HepG2 (cell line): Measurements from ENCODE around the gene TUBB4B. TPM values are rescaled to one million over a fixed set of nuclear protein-coding genes. Genes with fewer than 3 reads are reported as not detected.
A peak's percentile ranks its signal among the peaks of the same experiment; 100 is the strongest.

Experiments used
- AGO1 ChIP-seq: fragments of 200-400 bp; formaldehyde crosslinking; IDR thresholded peaks from 2 replicates; pipeline ENCODE4 v1.6.1; 2017; ENCODE audit warnings: mild to moderate bottlenecking, low read depth, low read length, moderate library complexity; ENCODE audit not compliant: poor library complexity, severe bottlenecking
- FOXA3 ChIP-seq: IDR thresholded peaks from 2 replicates; pipeline ENCODE4 v1.6.1; 2016; ENCODE audit warnings: missing genetic modification reagents, missing compliant biosample characterization
- FOXJ3 ChIP-seq: sonication (generic); formaldehyde crosslinking; IDR thresholded peaks from 2 replicates; pipeline ENCODE4 v1.4.0; 2020; ENCODE audit warnings: missing genetic modification reagents, mild to moderate bottlenecking, borderline replicate concordance
- HNRNPUL1 ChIP-seq: fragments of 200-400 bp; formaldehyde crosslinking; IDR thresholded peaks from 2 replicates; pipeline ENCODE4 v1.6.1; 2017; ENCODE audit warnings: low read depth, mild to moderate bottlenecking, low read length, moderate library complexity
- KDM4B ChIP-seq: sonication (generic); formaldehyde crosslinking; IDR thresholded peaks from 2 replicates; pipeline ENCODE4 v1.4.0; 2020; ENCODE audit warnings: missing genetic modification reagents
- MIER3 ChIP-seq: IDR thresholded peaks from 2 replicates; pipeline ENCODE4 v1.6.1; 2016; ENCODE audit warnings: missing compliant biosample characterization, borderline replicate concordance
- NFE2L1 ChIP-seq: sonication (generic); formaldehyde crosslinking; IDR thresholded peaks from 2 replicates; pipeline ENCODE4 v1.4.0; 2020; ENCODE audit warnings: missing genetic modification reagents, mild to moderate bottlenecking, borderline replicate concordance
- NFYC ChIP-seq: IDR thresholded peaks from 2 replicates; pipeline ENCODE4 v1.6.1; 2016; ENCODE audit warnings: missing genetic modification reagents, missing compliant biosample characterization
- NPAS2 ChIP-seq: sonication (generic); formaldehyde crosslinking; IDR thresholded peaks from 2 replicates; pipeline ENCODE4 v1.8.0; 2022; ENCODE audit warnings: mild to moderate bottlenecking, missing genetic modification reagents, borderline replicate concordance
- PCBP2 ChIP-seq: fragments of 200-400 bp; formaldehyde crosslinking; optimal IDR thresholded peaks from 2 replicates; pipeline ENCODE3; 2018; ENCODE audit warnings: low read length, low read depth; ENCODE audit not compliant: poor library complexity, severe bottlenecking
- PRPF4 ChIP-seq: fragments of 200-400 bp; formaldehyde crosslinking; IDR thresholded peaks from 2 replicates; pipeline ENCODE4 v1.6.1; 2016; ENCODE audit warnings: low read length, low read depth; ENCODE audit not compliant: poor library complexity, severe bottlenecking
- RAD21 ChIP-seq: fragments of 450-650 bp; formaldehyde crosslinking; IDR thresholded peaks from 2 replicates; pipeline ENCODE4 v1.5.0; 2020; ENCODE audit warnings: mild to moderate bottlenecking
- REPIN1 ChIP-seq: sonication (generic); formaldehyde crosslinking; IDR thresholded peaks from 2 replicates; pipeline ENCODE4 v1.8.0; 2022; ENCODE audit warnings: missing genetic modification reagents, low read depth, mild to moderate bottlenecking, borderline replicate concordance
- RFXANK ChIP-seq: IDR thresholded peaks from 2 replicates; pipeline ENCODE4 v1.6.1; 2016
- SAP130 ChIP-seq: IDR thresholded peaks from 2 replicates; pipeline ENCODE4 v1.6.1; 2016; ENCODE audit warnings: low read depth
- SKI ChIP-seq: fragments of 450-650 bp; IDR thresholded peaks from one replicate; pipeline ENCODE4 v1.6.1; 2018; ENCODE audit warnings: mild to moderate bottlenecking; ENCODE audit not compliant: partially characterized antibody
- SMAD9 ChIP-seq: sonication (generic); formaldehyde crosslinking; IDR thresholded peaks from 2 replicates; pipeline ENCODE4 v1.5.1; 2020; ENCODE audit warnings: mild to moderate bottlenecking, missing genetic modification reagents
- SOX13 ChIP-seq, 3 experiments: fragments of 450-650 bp in 1 of 3; sonication (generic) in 1 of 3; formaldehyde crosslinking in 1 of 3; IDR thresholded peaks in 2 of 3; conservative IDR thresholded peaks in 1 of 3; 2 replicates each; pipeline versions ENCODE4 v1.5.0 to v1.6.1; 2016 to 2020; ENCODE audit warnings: antibody characterized with exemption in 1 of 3, mild to moderate bottlenecking in 1 of 3, missing compliant biosample characterization in 1 of 3, missing genetic modification reagents in 1 of 3, moderate library complexity in 1 of 3
- SOX5 ChIP-seq: IDR thresholded peaks from 2 replicates; pipeline ENCODE4 v1.6.1; 2016; ENCODE audit warnings: borderline replicate concordance
- SYNCRIP ChIP-seq: fragments of 200-400 bp; formaldehyde crosslinking; IDR thresholded peaks from 2 replicates; pipeline ENCODE4 v1.6.1; 2018; ENCODE audit warnings: mild to moderate bottlenecking, low read depth, low read length; ENCODE audit not compliant: insufficient read depth
- WIZ ChIP-seq: sonication (generic); formaldehyde crosslinking; IDR thresholded peaks from 2 replicates; pipeline ENCODE4 v1.5.1; 2020; ENCODE audit warnings: mild to moderate bottlenecking, missing genetic modification reagents
- YEATS2 ChIP-seq: sonication (generic); formaldehyde crosslinking; IDR thresholded peaks from 2 replicates; pipeline ENCODE4 v1.4.0; 2020; ENCODE audit warnings: missing genetic modification reagents, borderline replicate concordance
- ZFP36 ChIP-seq: fragments of 150-350 bp; IDR thresholded peaks from 2 replicates; pipeline ENCODE4 v1.6.1; 2018; ENCODE audit warnings: borderline replicate concordance, low read length, low read depth; ENCODE audit not compliant: partially characterized antibody
- ZNF776 ChIP-seq: sonication (generic); formaldehyde crosslinking; IDR thresholded peaks from 2 replicates; pipeline ENCODE4 v1.4.0; 2020; ENCODE audit warnings: mild to moderate bottlenecking, missing genetic modification reagents
- polyA plus RNA-seq, 8 experiments: library from polyadenylated mRNA; depleted of rRNA in 3 of 8; stranded (reverse) in 7 of 8; unstranded in 1 of 8; fragments of >200 nt; fragmentation: Illumina TruSeq in 4 of 8; extraction: Trizol in 4 of 8; gene quantifications; 2 replicates each; pipeline versions ENCODE4 v1.2.1 to v1.2.3, GENCODE V29; 2011 to 2016; ENCODE audit warnings: low read depth in 4 of 8, missing spikeins in 1 of 8, mixed read lengths in 1 of 8; ENCODE audit not compliant: insufficient read depth in 1 of 8
- total RNA-seq, 5 experiments: library from RNA; depleted of rRNA; stranded (reverse); fragments of >200 nt; fragmentation: Illumina TruSeq; extraction: Trizol; gene quantifications; 2 replicates each; pipeline ENCODE4 v1.2.3, GENCODE V29; 2016; ENCODE audit warnings: low read depth in 1 of 5
- TF ChIP-seq, protein P1 (sequence below): sonication (generic); formaldehyde crosslinking; IDR thresholded peaks from 2 replicates; pipeline ENCODE4 v1.5.1; 2020; ENCODE audit warnings: missing genetic modification reagents, mild to moderate bottlenecking, borderline replicate concordance
- TF ChIP-seq, protein P2 (sequence below): sonication (generic); formaldehyde crosslinking; IDR thresholded peaks from 2 replicates; pipeline ENCODE4 v1.4.0; 2020; ENCODE audit warnings: missing genetic modification reagents

Gene TUBB4B
- total and polyA plus RNA-seq, 2 of the 13 experiments (the other 11 are each of a cell fraction or from before 2014, with no cell fraction given) = 182 to 412 TPM

DNA sequence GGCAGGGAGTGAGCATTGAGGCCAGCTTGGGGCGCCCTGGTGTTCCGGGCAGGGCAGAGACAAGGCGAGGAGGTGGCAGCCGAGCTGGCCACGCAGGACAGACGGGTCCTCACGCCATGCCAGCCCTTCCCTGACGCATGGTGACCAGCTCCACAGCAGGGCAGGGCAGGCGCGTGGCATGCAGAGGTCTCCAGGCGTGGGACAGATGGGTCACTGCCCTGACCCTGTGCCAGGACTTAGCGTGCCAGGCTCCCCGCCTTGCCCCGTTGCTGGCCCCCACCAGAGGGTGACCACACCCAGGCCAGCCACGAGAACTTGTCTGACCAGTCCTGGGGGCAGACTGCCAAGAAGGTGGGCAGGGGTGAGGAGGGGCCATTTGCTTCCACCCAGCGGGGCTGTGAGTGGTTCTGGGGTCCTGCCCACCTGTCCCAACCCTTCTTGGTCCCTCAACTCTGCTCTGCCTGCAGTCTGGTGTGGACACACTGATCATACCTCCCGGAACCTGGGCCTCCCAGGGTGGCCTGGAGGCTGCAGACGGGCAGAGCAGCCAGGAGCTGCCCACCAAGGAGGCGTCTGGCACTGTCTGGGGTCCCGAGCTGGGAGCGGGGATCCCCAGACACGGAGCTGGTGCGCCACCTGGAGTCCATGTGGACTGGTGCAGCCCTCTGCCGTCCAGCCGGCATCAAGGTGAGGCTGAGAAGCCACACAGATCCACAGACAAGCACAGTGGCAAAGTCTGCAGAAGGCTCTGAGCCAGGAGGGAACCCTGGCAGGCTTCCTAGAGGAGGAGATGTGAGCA is 13.8 kb upstream of the TUBB4B start, which contains the start of gene RNF224 (continued):
- no peak for TF ChIP-seq RFXANK (CRISPR knock-in tag)
- no peak for TF ChIP-seq NPAS2 (CRISPR knock-in tag)
- TF ChIP-seq NFE2L1 = 0 out of 2 replicates have a peak, but pooled peaks have one; percentile 22
- no peak for TF ChIP-seq SYNCRIP
- TF ChIP-seq RAD21 (CRISPR knock-in tag) = peak; percentile 95
- TF ChIP-seq AGO1 = peak; percentile 93
- 0 out of 2 replicates have a peak, but pooled peaks have one; percentile 27 for TF ChIP-seq REPIN1
- peak; percentile 31; the same call in 1 of the 2 replicates for TF ChIP-seq FOXA3 (CRISPR knock-in tag)
- TF ChIP-seq FOXJ3 (CRISPR knock-in tag) = no peak
- peak; percentile 86 for TF ChIP-seq ZFP36
- TF ChIP-seq SAP130 = peak; percentile 50; the same call in 1 of the 2 replicates
- TF ChIP-seq SOX5 (CRISPR knock-in tag) = 0 out of 2 replicates have a peak, but pooled peaks have one; percentile 12
- TF ChIP-seq MIER3 (CRISPR knock-in tag) = 0 out of 2 replicates have a peak, but pooled peaks have one; percentile 59
- TF ChIP-seq, protein P1, sequence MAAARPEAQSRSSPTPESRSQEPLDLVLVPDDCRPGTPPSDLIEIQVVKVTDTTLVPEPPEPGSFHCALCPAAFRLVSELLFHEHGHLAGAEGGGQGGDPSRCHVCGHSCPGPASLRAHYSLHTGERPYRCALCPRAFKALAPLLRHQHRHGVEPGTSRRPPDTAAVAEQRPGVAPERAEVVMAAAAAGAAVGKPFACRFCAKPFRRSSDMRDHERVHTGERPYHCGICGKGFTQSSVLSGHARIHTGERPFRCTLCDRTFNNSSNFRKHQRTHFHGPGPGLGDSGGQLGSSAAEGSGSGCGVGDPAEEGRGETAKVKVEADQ (CRISPR knock-in tag) = 0 out of 2 replicates have a peak, but pooled peaks have one; percentile 22
- TF ChIP-seq YEATS2 (CRISPR knock-in tag) = no peak
- TF ChIP-seq SOX13 (IDR thresholded peaks at IDR 0.05) = no peak
- TF ChIP-seq SOX13 (CRISPR knock-in tag; conservative IDR thresholded peaks at IDR 0.05 in 1 of 2, IDR thresholded peaks at IDR 0.05 in 1 of 2) = no peak; a peak in 1 of 4 replicates
- TF ChIP-seq ZNF776 (CRISPR knock-in tag) = no peak
- no peak for TF ChIP-seq SMAD9 (CRISPR knock-in tag)
- TF ChIP-seq PCBP2 = peak; percentile 89
- no peak for TF ChIP-seq WIZ (CRISPR knock-in tag)
- TF ChIP-seq PRPF4 = no peak
- TF ChIP-seq HNRNPUL1 = no peak
- TF ChIP-seq KDM4B (CRISPR knock-in tag) = 0 out of 2 replicates have a peak, but pooled peaks have one; percentile 49
- no peak for TF ChIP-seq NFYC (CRISPR knock-in tag)
- TF ChIP-seq SKI = peak; percentile 80
- TF ChIP-seq, protein P2, sequence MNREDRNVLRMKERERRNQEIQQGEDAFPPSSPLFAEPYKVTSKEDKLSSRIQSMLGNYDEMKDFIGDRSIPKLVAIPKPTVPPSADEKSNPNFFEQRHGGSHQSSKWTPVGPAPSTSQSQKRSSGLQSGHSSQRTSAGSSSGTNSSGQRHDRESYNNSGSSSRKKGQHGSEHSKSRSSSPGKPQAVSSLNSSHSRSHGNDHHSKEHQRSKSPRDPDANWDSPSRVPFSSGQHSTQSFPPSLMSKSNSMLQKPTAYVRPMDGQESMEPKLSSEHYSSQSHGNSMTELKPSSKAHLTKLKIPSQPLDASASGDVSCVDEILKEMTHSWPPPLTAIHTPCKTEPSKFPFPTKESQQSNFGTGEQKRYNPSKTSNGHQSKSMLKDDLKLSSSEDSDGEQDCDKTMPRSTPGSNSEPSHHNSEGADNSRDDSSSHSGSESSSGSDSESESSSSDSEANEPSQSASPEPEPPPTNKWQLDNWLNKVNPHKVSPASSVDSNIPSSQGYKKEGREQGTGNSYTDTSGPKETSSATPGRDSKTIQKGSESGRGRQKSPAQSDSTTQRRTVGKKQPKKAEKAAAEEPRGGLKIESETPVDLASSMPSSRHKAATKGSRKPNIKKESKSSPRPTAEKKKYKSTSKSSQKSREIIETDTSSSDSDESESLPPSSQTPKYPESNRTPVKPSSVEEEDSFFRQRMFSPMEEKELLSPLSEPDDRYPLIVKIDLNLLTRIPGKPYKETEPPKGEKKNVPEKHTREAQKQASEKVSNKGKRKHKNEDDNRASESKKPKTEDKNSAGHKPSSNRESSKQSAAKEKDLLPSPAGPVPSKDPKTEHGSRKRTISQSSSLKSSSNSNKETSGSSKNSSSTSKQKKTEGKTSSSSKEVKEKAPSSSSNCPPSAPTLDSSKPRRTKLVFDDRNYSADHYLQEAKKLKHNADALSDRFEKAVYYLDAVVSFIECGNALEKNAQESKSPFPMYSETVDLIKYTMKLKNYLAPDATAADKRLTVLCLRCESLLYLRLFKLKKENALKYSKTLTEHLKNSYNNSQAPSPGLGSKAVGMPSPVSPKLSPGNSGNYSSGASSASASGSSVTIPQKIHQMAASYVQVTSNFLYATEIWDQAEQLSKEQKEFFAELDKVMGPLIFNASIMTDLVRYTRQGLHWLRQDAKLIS = no peak
